HuH-7.5 (cell line): ENCODE data around the gene CS.
"Not testable (repeated sequence)": the region's sequence is repeated elsewhere in the genome, so short reads cannot be mapped to it uniquely, and the experiment has no call there.

Experiments
- DNase-seq: peaks from one replicate; pipeline ENCODE4 v3.0.0; 2011; ENCODE audit warnings: low spot score

Gene CS

GRCh38 chr12:56299853-56300643 lies at the start of gene CS:
CS (minus strand) TSS chr12:56300330; CDS start chr12:56300201, 129 bp downstream.
- peak; percentile 89 for DNase-seq

GRCh38 chr12:56348776-56349175 lies 48.6 kb upstream of the CS start:
- DNase-seq = no peak

- DNase-seq = not testable (repeated sequence)
Measured at GRCh38 chr12:56347255-56347654, 47.1 kb upstream of the CS start.

- DNase-seq = no peak
Measured at GRCh38 chr12:56346675-56347074, 46.5 kb upstream of the CS start.

- not testable (repeated sequence) for DNase-seq
Measured at GRCh38 chr12:56342290-56342689, 42.2 kb upstream of the CS start.

DNA sequence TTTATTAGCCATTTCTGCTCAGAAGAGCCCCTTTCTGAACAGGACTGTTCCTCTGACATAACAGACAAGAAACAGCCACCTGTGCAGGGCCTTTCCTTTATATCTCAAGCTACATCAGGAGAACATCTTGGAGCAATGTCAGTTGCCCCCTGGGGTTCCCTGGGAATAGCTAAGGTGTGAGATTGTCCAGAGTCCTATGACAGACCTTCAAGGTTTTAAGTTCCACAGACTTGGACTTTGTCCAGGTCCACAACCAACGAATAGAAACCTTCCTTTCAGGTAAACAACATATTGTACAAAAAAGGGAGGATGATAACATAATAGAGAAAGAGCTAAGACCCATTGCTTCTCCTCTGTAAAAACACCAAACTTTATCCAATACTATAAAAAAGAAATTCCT lies 41.5 kb upstream of the CS start:
- no peak for DNase-seq

DNA sequence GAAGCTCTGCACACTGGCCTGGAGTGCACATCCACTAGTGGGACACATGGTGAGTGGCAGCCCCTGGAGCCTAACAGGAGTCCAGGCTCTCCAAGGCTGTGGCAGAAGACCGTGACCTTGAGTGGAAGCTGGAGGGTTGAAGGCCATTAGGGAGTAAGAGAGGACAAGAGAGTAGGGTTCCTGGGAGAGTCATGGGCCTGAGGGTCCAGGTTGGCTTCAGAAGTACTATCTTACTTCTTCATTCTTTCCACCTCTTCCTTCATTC lies 39.0 kb upstream of the CS start:
- no peak for DNase-seq

GRCh38 chr12:56338308-56339157 lies 38.4 kb upstream of the CS start, which contains the start of gene IL23A:
IL23A (plus strand) TSS chr12:56338884; CDS start chr12:56339045, 161 bp downstream.
- DNase-seq = no peak

DNA sequence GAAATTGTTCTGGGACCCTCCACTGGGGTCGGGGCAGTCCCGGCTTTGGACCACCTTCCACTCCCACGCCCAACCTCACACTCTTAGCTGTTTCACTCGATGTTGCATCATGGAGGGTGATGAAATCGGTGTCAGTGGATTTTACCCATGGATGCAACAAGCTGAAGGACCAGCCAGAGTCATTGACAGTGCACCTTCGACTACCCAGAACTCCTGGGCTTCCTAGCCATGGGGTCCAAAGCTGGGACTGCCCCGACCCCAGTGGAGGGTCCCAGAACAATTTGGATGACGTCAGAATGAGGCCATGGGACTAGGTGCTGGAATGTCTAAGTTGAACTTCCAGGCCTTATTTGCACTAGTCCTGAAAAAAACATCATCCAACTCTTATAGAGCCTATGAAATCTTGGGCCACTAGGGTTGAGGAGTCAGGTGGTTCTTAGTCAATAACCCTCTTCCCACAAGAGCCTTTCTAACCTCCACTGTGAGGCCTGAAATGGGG lies 37.7 kb upstream of the CS start:
- DNase-seq = no peak

- DNase-seq = no peak
Measured at GRCh38 chr12:56336361-56337167, 36.4 kb upstream of the CS start.

DNA sequence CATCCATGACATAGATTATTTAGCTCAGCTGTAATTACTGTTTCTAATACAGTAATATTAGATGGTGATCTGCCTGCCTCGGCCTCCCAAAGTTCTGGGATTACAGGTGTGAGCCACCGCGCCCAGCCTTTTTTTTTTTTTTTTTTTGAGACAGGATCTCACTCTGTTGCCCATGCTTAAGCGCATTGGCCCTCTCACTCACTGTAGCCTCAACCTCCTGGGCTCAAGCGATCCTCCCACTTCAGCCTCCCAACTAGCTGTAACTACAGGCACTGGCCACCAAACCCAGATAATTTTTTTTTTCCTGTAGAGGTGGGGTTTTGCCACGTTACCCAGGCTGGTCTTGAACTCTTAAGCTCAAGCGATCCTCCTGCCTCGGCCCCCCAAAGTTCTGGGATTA lies 35.4 kb upstream of the CS start:
- not testable (repeated sequence) for DNase-seq

DNA sequence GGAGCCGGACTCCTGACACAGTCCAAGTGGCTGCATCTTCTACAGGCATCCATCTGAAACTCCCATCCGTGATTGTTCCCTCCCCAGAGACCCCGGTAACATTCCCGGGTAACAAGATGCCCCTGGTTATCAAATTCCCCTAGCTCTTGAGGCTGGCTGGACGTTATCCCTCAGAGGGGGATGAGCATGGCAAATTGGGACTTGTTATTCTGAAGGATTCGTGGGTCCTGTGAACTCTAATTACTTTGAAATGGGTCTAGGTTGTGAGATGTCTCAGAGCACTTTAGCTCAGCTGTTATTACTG lies 34.3 kb upstream of the CS start:
- DNase-seq = no peak

- DNase-seq = peak; percentile 98
Measured at GRCh38 chr12:56333679-56334489, 33.8 kb upstream of the CS start, which contains the start of gene PAN2. PAN2 (minus strand) TSS chr12:56334000; CDS start chr12:56333094, 906 bp downstream.

DNA sequence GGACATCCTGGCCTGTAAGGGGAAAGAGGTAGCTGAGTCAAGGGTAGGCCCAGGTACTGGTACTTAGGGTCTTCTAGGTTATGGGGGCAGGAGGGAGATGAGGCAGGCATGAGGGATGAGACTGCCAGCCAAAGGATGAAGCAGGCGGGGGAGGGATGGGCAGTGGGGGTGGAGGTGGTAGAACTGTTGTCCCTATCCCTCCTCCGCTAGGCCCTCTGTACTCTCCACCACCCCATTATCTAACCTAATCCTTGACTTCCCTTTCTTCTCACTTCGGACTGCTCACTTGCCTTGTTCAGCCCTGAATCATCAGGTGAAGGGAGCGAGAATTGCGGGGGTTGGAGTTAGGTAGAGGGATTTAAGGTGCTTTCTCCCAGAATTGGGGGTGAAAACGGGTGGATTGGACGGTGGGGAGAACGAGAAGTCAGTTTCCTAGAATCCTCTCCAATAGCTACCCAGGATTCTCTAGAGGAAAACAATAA lies 33.1 kb upstream of the CS start:
- DNase-seq = no peak

- DNase-seq = no peak
Measured at GRCh38 chr12:56332512-56333196, 32.5 kb upstream of the CS start.

DNA sequence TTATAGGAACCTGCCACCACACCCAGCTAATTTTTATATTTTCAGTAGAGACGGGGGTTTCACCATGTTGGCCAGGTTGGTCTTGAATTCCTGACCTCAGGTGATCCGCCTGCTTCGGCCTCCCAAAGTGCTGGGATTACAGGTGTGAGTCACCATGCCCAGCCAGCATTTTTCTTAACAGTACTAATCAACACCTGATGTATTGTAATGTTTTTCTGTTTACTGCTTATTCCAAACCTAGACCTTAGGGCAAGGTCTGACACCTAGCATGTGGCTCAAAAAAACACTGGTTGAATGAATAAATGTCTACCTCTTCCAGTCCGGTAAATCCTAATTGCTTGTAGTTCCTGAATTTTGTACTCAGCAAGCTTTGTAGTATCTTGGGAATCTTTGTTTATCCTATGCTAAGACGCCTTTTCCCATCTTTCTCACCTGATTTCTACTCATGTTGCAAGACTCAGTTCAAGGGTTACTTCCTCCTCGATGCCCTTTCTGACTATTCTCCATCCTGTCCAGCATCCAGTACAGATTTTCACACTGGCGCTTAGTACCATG lies 30.9 kb upstream of the CS start:
- no peak for DNase-seq

DNA sequence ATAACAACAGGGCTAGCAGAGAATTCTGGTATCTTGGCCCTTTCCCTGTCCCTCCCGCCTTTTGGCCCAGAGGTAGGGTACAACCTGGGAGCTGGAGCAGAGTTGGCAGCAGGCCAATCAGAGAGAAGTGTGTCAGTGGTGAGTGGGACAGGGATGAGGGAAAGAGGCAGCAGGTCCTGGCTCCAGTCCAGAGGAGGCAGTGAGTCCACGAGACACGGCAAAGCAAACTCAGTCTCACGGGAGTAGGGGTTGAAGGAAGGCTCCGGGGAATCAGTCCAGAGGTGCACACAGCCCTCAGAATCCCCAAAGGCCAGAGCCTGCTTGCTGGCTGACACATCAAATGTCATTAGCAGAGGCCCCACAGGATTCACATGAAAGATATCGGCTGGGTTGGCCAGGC lies 26.4 kb upstream of the CS start:
- no peak for DNase-seq

DNA sequence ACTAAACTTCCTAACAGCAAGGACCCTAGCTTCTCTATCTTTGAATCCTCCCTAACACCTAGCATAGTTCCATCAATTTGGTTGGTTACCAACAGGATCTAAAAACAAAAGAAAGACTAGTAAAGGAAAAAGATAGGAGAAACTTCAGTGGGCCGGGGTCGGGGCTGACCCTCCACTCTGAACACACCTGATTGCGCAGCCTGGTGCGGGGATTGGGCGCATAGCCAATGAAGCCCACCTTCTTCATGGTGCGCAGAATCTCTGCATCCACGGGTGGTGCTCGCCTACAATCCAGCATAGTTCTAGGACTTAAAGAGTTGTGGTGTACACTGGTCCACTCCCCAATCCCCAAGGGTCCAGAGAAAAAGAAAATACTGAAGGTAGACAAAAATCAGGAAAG lies 26.0 kb upstream of the CS start:
- no peak for DNase-seq

DNA sequence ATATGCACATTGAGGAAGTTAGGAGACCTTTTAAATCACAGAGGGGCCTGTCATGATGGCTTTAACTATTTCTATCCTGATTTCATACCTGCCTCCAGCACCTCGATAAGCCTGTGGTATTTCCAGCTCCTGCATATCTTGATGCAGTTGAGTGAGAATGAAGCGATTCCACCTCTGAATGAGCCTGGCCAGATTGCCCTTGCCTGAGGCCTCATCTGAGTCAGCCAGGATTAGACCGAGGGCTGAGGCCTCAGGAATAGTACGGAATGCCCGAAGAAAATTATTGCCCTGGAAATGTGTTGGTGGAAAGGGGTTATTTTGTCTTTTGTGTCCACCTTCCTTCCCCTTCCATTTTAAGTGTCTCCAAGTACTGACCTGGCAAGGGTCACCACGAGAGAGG lies 24.1 kb upstream of the CS start:
- DNase-seq = no peak

DNA sequence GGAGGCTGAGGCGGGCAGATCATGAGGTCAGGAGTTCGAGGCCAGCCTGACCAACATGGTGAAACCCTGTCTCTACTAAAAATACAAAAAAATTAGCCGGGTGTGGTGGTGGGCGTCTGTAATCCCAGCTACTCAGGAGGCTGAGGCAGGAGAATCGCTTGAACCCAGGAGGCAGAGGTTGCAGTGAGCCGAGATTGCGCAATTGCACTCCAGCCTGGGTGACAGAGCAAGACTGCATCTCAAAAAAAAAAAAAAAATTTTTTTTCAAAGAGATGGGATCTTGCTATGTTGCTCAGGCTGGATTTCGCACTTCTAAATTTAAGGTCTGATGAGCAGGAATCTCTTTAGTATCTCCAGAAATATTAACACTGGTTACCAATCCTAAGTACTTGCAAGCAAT lies 21.5 kb upstream of the CS start:
- DNase-seq = not testable (repeated sequence)

DNA sequence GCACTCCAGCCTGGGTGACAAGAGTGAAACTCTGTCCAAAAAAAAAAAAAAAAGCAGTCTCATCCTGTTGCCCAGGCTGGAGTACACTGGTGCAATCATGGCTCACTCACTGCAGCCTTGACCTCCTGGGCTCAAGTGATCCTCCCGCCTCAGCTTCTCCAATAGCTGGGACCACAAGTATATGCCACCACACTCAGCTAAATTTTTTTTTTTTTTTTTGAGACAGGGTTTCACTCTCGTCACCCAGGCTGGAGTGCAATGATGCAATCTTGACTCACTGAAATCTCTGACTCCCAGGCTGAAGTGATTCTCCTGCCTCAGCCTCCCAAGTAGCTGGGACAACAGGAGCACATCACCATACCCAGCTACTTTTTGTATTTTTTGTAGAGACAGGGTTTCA lies 20.9 kb upstream of the CS start:
- no peak for DNase-seq
